K562 (cell line): ENCODE data around the gene CTDSP1. TPM values are rescaled to one million over a fixed set of nuclear protein-coding genes. Genes with fewer than 3 reads are reported as not detected.

Experiments used
- ATF7 ChIP-seq: fragments of 450-650 bp; IDR thresholded peaks from 2 replicates; pipeline ENCODE4 v1.7.1; 2014; ENCODE audit warnings: mild to moderate bottlenecking, moderate library complexity
- HDAC2 ChIP-seq: fragments of 450-650 bp; IDR thresholded peaks from 2 replicates; pipeline ENCODE4 v1.6.1; 2016; ENCODE audit warnings: mild to moderate bottlenecking
- HDAC6 ChIP-seq: IDR thresholded peaks from 2 replicates; pipeline ENCODE4 v1.6.1; 2012; ENCODE audit warnings: low read depth, mild to moderate bottlenecking, control low read depth, inconsistent platforms, low read length, moderate library complexity
- SNAPC5 ChIP-seq: fragments of 250-450 bp; sonication (Bioruptor Pico); IDR thresholded peaks from 2 replicates; pipeline ENCODE4 v1.8.0; 2021; ENCODE audit warnings: moderate library complexity, mild to moderate bottlenecking, inconsistent platforms
- SP1 ChIP-seq: sonication (generic); formaldehyde crosslinking; IDR thresholded peaks from 2 replicates; pipeline ENCODE4 v1.8.1; 2022; ENCODE audit warnings: mild to moderate bottlenecking, missing genetic modification reagents
- ZBTB40 ChIP-seq, 2 experiments: fragments of 450-650 bp in 1 of 2; sonication (generic) in 1 of 2; formaldehyde crosslinking in 1 of 2; IDR thresholded peaks; 2 replicates each; pipeline versions ENCODE4 v1.7.1 to v1.9.0; 2016 to 2022; ENCODE audit warnings: inconsistent platforms in 1 of 2, mild to moderate bottlenecking in 1 of 2, missing genetic modification reagents in 1 of 2
- ZNF589 ChIP-seq: fragments of 200-800 bp; sonication (Bioruptor generic); IDR thresholded peaks from 2 replicates; pipeline ENCODE4 v1.6.1; 2016; ENCODE audit warnings: low read depth, missing genetic modification characterization, missing compliant biosample characterization
- ZNF75A ChIP-seq: fragments of 450-650 bp; formaldehyde crosslinking; IDR thresholded peaks from 2 replicates; pipeline ENCODE4 v1.4.0; 2020; ENCODE audit warnings: mild to moderate bottlenecking
- polyA plus RNA-seq, 8 experiments: library from polyadenylated mRNA; depleted of rRNA in 4 of 8; stranded (reverse) in 5 of 8; unstranded in 3 of 8; fragments of >200 nt; fragmentation: Nextera tagmentation in 2 of 8; fragmentation: Illumina TruSeq in 1 of 8; extraction: Ambion mirVana in 2 of 8; extraction: Trizol in 1 of 8; gene quantifications; 2 replicates each; pipeline versions ENCODE4 v1.2.1 to v1.2.3, GENCODE V29; 2011 to 2014; ENCODE audit warnings: inconsistent platforms in 1 of 8, missing spikeins in 1 of 8
- total RNA-seq, 7 experiments: library from RNA; depleted of rRNA in 6 of 7; stranded (reverse); fragments of >200 nt in 6 of 7; fragmentation: Illumina TruSeq in 2 of 7; extraction: Trizol in 2 of 7; gene quantifications; 2 replicates each; pipeline versions ENCODE4 v1.2.1 to v1.2.3, GENCODE V29; 2011 to 2021; ENCODE audit warnings: low replicate concordance in 1 of 7
- TF ChIP-seq, protein P1 (sequence below): sonication (generic); formaldehyde crosslinking; IDR thresholded peaks from 2 replicates; pipeline ENCODE4 v1.8.0; 2023; ENCODE audit warnings: mild to moderate bottlenecking, missing genetic modification reagents
- TF ChIP-seq, protein P2 (sequence below): fragments of 200-800 bp; sonication (Bioruptor generic); IDR thresholded peaks from 2 replicates; pipeline ENCODE4 v1.6.1; 2016; ENCODE audit warnings: missing genetic modification characterization, missing compliant biosample characterization

The CTDSP1 gene
- total and polyA plus RNA-seq, 9 of the 15 experiments (the other 6 are each of a cell fraction or from before 2014, with no cell fraction given), result 2.4 to 74.8 (median 45.8) TPM

DNA sequence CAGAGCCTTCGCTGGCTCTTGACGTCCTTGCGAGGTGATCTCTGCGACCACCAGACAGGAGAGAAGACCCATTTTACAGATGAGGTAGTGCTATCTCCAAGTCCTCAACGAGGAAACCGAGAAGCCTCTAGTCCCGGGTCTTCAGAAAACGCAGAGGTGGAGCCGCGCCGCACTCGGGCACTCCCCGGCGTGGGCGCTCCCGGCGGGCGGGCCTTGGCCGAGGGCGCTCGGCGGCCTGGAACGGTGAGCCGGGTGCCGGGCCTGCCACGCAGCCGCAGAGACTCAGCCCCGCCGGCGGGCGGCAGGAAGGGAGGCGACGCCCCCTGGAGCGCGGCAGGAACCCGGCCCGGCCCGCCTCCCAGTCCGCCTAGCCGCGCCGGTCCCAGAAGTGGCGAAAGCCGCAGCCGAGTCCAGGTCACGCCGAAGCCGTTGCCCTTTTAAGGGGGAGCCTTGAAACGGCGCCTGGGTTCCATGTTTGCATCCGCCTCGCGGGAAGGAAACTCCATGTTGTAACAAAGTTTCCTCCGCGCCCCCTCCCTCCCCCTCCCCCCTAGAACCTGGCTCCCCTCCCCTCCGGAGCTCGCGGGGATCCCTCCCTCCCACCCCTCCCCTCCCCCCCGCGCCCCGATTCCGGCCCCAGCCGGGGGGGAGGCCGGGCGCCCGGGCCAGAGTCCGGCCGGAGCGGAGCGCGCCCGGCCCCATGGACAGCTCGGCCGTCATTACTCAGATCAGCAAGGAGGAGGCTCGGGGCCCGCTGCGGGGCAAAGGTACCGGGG, at the start of gene CTDSP1 (continued):
- TF ChIP-seq, protein P1, sequence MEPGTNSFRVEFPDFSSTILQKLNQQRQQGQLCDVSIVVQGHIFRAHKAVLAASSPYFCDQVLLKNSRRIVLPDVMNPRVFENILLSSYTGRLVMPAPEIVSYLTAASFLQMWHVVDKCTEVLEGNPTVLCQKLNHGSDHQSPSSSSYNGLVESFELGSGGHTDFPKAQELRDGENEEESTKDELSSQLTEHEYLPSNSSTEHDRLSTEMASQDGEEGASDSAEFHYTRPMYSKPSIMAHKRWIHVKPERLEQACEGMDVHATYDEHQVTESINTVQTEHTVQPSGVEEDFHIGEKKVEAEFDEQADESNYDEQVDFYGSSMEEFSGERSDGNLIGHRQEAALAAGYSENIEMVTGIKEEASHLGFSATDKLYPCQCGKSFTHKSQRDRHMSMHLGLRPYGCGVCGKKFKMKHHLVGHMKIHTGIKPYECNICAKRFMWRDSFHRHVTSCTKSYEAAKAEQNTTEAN (CRISPR knock-in tag), result no peak
- no peak for TF ChIP-seq HDAC2
- TF ChIP-seq HDAC6, result no peak
- TF ChIP-seq, protein P2, sequence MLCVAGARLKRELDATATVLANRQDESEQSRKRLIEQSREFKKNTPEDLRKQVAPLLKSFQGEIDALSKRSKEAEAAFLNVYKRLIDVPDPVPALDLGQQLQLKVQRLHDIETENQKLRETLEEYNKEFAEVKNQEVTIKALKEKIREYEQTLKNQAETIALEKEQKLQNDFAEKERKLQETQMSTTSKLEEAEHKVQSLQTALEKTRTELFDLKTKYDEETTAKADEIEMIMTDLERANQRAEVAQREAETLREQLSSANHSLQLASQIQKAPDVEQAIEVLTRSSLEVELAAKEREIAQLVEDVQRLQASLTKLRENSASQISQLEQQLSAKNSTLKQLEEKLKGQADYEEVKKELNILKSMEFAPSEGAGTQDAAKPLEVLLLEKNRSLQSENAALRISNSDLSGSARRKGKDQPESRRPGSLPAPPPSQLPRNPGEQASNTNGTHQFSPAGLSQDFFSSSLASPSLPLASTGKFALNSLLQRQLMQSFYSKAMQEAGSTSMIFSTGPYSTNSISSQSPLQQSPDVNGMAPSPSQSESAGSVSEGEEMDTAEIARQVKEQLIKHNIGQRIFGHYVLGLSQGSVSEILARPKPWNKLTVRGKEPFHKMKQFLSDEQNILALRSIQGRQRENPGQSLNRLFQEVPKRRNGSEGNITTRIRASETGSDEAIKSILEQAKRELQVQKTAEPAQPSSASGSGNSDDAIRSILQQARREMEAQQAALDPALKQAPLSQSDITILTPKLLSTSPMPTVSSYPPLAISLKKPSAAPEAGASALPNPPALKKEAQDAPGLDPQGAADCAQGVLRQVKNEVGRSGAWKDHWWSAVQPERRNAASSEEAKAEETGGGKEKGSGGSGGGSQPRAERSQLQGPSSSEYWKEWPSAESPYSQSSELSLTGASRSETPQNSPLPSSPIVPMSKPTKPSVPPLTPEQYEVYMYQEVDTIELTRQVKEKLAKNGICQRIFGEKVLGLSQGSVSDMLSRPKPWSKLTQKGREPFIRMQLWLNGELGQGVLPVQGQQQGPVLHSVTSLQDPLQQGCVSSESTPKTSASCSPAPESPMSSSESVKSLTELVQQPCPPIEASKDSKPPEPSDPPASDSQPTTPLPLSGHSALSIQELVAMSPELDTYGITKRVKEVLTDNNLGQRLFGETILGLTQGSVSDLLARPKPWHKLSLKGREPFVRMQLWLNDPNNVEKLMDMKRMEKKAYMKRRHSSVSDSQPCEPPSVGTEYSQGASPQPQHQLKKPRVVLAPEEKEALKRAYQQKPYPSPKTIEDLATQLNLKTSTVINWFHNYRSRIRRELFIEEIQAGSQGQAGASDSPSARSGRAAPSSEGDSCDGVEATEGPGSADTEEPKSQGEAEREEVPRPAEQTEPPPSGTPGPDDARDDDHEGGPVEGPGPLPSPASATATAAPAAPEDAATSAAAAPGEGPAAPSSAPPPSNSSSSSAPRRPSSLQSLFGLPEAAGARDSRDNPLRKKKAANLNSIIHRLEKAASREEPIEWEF (CRISPR knock-in tag), result no peak
- no peak for TF ChIP-seq ZNF75A (CRISPR knock-in tag)
- 0 out of 2 replicates have a peak, but pooled peaks have one; percentile 15 for TF ChIP-seq ZBTB40 (IDR thresholded peaks at IDR 0.05)
- TF ChIP-seq ZBTB40 (CRISPR knock-in tag; IDR thresholded peaks at IDR 0.05), result no peak
- TF ChIP-seq SNAPC5 (CRISPR knock-in tag), result no peak
- TF ChIP-seq ZNF589 (CRISPR knock-in tag), result no peak
- peak; percentile 34; the same call in 1 of the 2 replicates for TF ChIP-seq SP1 (CRISPR knock-in tag)
- peak; percentile 50; the same call in 1 of the 2 replicates for TF ChIP-seq ATF7
